K562 (cell line): ENCODE measurements around the gene LENG9. TPM values are rescaled to one million over a fixed set of nuclear protein-coding genes. Genes with fewer than 3 reads are reported as not detected.
A peak's percentile ranks its signal among the peaks of the same experiment; 100 is the strongest.

Experiments
- CBFB ChIP-seq: sonication (generic); formaldehyde crosslinking; IDR thresholded peaks from 2 replicates; pipeline ENCODE4 v1.4.0; 2020; ENCODE audit warnings: mild to moderate bottlenecking, missing genetic modification reagents
- FOXK1 ChIP-seq: sonication (generic); formaldehyde crosslinking; IDR thresholded peaks from 2 replicates; pipeline ENCODE4 v1.8.0; 2022; ENCODE audit warnings: missing genetic modification reagents, mild to moderate bottlenecking, borderline replicate concordance
- NCOA4 ChIP-seq: fragments of 450-650 bp; IDR thresholded peaks from 2 replicates; pipeline ENCODE4 v1.6.1; 2018; ENCODE audit warnings: mild to moderate bottlenecking; ENCODE audit not compliant: partially characterized antibody
- RFX7 ChIP-seq: fragments of 250-450 bp; sonication (Bioruptor Pico); IDR thresholded peaks from 2 replicates; pipeline ENCODE4 v1.5.1; 2021; ENCODE audit warnings: mild to moderate bottlenecking
- SIN3A ChIP-seq, 2 experiments: fragments of 150-350 bp in 1 of 2; IDR thresholded peaks; 2 replicates each; pipeline ENCODE4 v1.6.1; 2011 to 2016; ENCODE audit warnings: borderline replicate concordance in 2 of 2, low read depth in 2 of 2, low read length in 2 of 2, mild to moderate bottlenecking in 2 of 2, moderate library complexity in 2 of 2; ENCODE audit not compliant: control insufficient read depth in 1 of 2
- ZFP36 ChIP-seq: fragments of 150-350 bp; IDR thresholded peaks from 2 replicates; pipeline ENCODE4 v1.6.1; 2018; ENCODE audit warnings: low read length, low read depth; ENCODE audit not compliant: partially characterized antibody
- ZNF77 ChIP-seq: fragments of 250-450 bp; sonication (Bioruptor Pico); IDR thresholded peaks from 2 replicates; pipeline ENCODE4 v1.5.0; 2020
- polyA plus RNA-seq, 8 experiments: library from polyadenylated mRNA; depleted of rRNA in 4 of 8; stranded (reverse) in 5 of 8; unstranded in 3 of 8; fragments of >200 nt; fragmentation: Nextera tagmentation in 2 of 8; fragmentation: Illumina TruSeq in 1 of 8; extraction: Ambion mirVana in 2 of 8; extraction: Trizol in 1 of 8; gene quantifications; 2 replicates each; pipeline versions ENCODE4 v1.2.1 to v1.2.3, GENCODE V29; 2011 to 2014; ENCODE audit warnings: inconsistent platforms in 1 of 8, missing spikeins in 1 of 8
- total RNA-seq, 7 experiments: library from RNA; depleted of rRNA in 6 of 7; stranded (reverse); fragments of >200 nt in 6 of 7; fragmentation: Illumina TruSeq in 2 of 7; extraction: Trizol in 2 of 7; gene quantifications; 2 replicates each; pipeline versions ENCODE4 v1.2.1 to v1.2.3, GENCODE V29; 2011 to 2021; ENCODE audit warnings: low replicate concordance in 1 of 7
- TF ChIP-seq, protein P1 (sequence below): fragments of 450-650 bp; IDR thresholded peaks from 2 replicates; pipeline ENCODE4 v1.6.1; 2016; ENCODE audit warnings: mild to moderate bottlenecking, moderate library complexity
- TF ChIP-seq, protein P2 (sequence below): fragments of 150-350 bp; conservative IDR thresholded peaks from 2 replicates; pipeline ENCODE4 v1.6.1; 2014; ENCODE audit warnings: low read length
- TF ChIP-seq, protein P3 (sequence below): fragments of 250-450 bp; sonication (Bioruptor Pico); IDR thresholded peaks from 2 replicates; pipeline ENCODE4 v1.4.0; 2020; ENCODE audit warnings: borderline replicate concordance

Gene LENG9
- total and polyA plus RNA-seq, 9 of the 15 experiments (the other 6 are each of a cell fraction or from before 2014, with no cell fraction given) = 0.06 to 0.64 (median 0.33) TPM; not detected in 1

DNA sequence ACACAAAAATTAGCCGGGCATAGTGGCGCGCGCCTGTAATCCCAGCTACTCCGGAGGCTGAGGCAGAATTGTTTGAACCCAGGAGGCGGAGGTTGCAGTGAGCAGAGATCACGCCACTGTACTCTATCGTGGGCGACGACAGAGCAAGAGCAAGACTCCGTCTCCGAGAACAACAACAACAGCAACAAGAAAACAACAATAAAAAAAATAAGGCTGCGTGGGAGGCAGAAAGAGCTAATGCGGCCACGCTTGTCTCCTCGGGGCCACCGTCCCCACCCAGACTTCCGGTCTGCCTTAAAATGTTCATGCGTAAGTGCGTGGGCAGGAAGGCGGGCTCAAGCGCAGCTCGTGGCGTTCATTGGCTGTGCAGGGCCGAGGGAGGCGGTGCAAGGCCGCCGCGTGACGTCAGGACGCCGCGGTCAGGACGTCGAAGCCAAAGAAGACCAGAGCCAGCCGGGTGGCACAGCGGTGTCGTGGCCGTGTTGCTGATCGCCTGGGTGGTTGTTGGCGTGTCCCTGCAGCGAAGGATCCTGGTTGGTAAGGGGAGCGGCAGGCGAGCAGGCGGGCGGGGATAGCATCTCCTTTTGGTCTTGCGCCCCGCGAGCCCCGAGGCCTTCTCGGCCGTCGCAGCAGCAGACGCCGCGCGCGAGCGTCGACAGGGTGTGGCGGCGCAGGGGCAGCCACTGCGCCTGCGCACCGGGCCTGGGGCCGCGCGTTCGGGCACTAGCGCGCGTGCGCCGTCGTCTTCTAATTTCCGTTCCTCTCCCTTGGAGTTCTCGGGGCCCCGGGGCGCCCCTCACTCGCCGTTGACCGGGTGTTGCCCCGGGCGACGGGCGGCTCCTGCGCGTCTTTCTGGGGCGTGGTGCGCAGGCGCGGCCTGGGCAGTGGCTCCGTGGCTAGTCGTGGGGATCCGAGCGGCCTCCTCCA lies 14.5 kb downstream of the LENG9 start, which contains the start of gene LENG8 (continued):
- TF ChIP-seq, protein P1, sequence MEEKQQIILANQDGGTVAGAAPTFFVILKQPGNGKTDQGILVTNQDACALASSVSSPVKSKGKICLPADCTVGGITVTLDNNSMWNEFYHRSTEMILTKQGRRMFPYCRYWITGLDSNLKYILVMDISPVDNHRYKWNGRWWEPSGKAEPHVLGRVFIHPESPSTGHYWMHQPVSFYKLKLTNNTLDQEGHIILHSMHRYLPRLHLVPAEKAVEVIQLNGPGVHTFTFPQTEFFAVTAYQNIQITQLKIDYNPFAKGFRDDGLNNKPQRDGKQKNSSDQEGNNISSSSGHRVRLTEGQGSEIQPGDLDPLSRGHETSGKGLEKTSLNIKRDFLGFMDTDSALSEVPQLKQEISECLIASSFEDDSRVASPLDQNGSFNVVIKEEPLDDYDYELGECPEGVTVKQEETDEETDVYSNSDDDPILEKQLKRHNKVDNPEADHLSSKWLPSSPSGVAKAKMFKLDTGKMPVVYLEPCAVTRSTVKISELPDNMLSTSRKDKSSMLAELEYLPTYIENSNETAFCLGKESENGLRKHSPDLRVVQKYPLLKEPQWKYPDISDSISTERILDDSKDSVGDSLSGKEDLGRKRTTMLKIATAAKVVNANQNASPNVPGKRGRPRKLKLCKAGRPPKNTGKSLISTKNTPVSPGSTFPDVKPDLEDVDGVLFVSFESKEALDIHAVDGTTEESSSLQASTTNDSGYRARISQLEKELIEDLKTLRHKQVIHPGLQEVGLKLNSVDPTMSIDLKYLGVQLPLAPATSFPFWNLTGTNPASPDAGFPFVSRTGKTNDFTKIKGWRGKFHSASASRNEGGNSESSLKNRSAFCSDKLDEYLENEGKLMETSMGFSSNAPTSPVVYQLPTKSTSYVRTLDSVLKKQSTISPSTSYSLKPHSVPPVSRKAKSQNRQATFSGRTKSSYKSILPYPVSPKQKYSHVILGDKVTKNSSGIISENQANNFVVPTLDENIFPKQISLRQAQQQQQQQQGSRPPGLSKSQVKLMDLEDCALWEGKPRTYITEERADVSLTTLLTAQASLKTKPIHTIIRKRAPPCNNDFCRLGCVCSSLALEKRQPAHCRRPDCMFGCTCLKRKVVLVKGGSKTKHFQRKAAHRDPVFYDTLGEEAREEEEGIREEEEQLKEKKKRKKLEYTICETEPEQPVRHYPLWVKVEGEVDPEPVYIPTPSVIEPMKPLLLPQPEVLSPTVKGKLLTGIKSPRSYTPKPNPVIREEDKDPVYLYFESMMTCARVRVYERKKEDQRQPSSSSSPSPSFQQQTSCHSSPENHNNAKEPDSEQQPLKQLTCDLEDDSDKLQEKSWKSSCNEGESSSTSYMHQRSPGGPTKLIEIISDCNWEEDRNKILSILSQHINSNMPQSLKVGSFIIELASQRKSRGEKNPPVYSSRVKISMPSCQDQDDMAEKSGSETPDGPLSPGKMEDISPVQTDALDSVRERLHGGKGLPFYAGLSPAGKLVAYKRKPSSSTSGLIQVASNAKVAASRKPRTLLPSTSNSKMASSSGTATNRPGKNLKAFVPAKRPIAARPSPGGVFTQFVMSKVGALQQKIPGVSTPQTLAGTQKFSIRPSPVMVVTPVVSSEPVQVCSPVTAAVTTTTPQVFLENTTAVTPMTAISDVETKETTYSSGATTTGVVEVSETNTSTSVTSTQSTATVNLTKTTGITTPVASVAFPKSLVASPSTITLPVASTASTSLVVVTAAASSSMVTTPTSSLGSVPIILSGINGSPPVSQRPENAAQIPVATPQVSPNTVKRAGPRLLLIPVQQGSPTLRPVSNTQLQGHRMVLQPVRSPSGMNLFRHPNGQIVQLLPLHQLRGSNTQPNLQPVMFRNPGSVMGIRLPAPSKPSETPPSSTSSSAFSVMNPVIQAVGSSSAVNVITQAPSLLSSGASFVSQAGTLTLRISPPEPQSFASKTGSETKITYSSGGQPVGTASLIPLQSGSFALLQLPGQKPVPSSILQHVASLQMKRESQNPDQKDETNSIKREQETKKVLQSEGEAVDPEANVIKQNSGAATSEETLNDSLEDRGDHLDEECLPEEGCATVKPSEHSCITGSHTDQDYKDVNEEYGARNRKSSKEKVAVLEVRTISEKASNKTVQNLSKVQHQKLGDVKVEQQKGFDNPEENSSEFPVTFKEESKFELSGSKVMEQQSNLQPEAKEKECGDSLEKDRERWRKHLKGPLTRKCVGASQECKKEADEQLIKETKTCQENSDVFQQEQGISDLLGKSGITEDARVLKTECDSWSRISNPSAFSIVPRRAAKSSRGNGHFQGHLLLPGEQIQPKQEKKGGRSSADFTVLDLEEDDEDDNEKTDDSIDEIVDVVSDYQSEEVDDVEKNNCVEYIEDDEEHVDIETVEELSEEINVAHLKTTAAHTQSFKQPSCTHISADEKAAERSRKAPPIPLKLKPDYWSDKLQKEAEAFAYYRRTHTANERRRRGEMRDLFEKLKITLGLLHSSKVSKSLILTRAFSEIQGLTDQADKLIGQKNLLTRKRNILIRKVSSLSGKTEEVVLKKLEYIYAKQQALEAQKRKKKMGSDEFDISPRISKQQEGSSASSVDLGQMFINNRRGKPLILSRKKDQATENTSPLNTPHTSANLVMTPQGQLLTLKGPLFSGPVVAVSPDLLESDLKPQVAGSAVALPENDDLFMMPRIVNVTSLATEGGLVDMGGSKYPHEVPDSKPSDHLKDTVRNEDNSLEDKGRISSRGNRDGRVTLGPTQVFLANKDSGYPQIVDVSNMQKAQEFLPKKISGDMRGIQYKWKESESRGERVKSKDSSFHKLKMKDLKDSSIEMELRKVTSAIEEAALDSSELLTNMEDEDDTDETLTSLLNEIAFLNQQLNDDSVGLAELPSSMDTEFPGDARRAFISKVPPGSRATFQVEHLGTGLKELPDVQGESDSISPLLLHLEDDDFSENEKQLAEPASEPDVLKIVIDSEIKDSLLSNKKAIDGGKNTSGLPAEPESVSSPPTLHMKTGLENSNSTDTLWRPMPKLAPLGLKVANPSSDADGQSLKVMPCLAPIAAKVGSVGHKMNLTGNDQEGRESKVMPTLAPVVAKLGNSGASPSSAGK = peak; percentile 93
- peak in 1 of 2 experiments; percentile 47; a peak in 2 of 4 replicates for TF ChIP-seq SIN3A (IDR thresholded peaks at IDR 0.05; ENCODE audit: borderline replicate concordance in 2 of 2, control insufficient read depth in 1 of 2, low read depth in 2 of 2, low read length in 2 of 2)
- TF ChIP-seq, protein P2, sequence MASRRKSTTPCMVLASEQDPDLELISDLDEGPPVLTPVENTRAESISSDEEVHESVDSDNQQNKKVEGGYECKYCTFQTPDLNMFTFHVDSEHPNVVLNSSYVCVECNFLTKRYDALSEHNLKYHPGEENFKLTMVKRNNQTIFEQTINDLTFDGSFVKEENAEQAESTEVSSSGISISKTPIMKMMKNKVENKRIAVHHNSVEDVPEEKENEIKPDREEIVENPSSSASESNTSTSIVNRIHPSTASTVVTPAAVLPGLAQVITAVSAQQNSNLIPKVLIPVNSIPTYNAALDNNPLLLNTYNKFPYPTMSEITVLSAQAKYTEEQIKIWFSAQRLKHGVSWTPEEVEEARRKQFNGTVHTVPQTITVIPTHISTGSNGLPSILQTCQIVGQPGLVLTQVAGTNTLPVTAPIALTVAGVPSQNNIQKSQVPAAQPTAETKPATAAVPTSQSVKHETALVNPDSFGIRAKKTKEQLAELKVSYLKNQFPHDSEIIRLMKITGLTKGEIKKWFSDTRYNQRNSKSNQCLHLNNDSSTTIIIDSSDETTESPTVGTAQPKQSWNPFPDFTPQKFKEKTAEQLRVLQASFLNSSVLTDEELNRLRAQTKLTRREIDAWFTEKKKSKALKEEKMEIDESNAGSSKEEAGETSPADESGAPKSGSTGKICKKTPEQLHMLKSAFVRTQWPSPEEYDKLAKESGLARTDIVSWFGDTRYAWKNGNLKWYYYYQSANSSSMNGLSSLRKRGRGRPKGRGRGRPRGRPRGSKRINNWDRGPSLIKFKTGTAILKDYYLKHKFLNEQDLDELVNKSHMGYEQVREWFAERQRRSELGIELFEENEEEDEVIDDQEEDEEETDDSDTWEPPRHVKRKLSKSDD = no peak
- TF ChIP-seq ZNF77 (CRISPR knock-in tag) = no peak
- TF ChIP-seq ZFP36 = no peak
- TF ChIP-seq NCOA4 = no peak
- 0 out of 2 replicates have a peak, but pooled peaks have one; percentile 84 for TF ChIP-seq CBFB (CRISPR knock-in tag)
- peak; percentile 27; the same call in 1 of the 2 replicates for TF ChIP-seq FOXK1 (CRISPR knock-in tag)
- TF ChIP-seq RFX7 (CRISPR knock-in tag) = no peak
- TF ChIP-seq, protein P3, sequence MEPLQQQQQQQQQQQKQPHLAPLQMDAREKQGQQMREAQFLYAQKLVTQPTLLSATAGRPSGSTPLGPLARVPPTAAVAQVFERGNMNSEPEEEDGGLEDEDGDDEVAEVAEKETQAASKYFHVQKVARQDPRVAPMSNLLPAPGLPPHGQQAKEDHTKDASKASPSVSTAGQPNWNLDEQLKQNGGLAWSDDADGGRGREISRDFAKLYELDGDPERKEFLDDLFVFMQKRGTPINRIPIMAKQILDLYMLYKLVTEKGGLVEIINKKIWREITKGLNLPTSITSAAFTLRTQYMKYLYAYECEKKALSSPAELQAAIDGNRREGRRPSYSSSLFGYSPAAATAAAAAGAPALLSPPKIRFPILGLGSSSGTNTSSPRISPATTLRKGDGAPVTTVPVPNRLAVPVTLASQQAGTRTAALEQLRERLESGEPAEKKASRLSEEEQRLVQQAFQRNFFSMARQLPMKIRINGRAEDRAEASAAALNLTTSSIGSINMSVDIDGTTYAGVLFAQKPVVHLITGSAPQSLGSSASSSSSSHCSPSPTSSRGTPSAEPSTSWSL (CRISPR knock-in tag) = no peak
